NCI-H187 treated with DMSO at 0.1 percent for 48 hours (cell line): ENCODE results near the gene ELFN2.
A peak's percentile ranks its signal among the peaks of the same experiment; 100 is the strongest.

Experiments used
- DNase-seq: peaks from one replicate; lab custom pipeline; 2025; lab: John Stamatoyannopoulos, UW

ELFN2 gene

GRCh38 chr22:37355174-37355573 is 72.1 kb downstream of the ELFN2 start:
- no peak for DNase-seq

DNA sequence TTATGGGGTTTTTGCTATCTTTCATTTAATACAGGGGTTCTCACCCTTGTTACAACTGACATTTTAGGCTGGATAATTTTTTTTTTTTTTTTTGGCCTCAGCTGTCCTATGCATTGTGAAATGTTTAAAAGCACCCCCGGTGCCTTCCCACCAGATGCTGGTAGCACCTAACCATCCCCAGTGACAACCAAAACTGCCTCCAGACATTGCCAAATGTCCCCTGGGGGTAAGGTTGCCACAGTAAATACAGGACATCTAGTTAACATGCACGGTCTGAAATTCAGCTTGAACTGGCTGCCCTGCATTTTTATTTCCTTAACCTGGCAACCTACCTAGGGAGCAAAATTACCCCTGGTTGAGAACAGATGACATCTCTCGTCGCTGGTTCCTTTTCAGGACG is 72.6 kb downstream of the ELFN2 start:
- DNase-seq, result no peak

GRCh38 chr22:37354261-37354660 is 73.0 kb downstream of the ELFN2 start:
- DNase-seq, result no peak

GRCh38 chr22:37353839-37354238 is 73.4 kb downstream of the ELFN2 start:
- DNase-seq, result no peak

- no peak for DNase-seq
These were observed 74.8 kb downstream of the ELFN2 start for GRCh38 chr22:37352481-37352880.

GRCh38 chr22:37351232-37351631 is 76.0 kb downstream of the ELFN2 start:
- DNase-seq, result no peak

DNA sequence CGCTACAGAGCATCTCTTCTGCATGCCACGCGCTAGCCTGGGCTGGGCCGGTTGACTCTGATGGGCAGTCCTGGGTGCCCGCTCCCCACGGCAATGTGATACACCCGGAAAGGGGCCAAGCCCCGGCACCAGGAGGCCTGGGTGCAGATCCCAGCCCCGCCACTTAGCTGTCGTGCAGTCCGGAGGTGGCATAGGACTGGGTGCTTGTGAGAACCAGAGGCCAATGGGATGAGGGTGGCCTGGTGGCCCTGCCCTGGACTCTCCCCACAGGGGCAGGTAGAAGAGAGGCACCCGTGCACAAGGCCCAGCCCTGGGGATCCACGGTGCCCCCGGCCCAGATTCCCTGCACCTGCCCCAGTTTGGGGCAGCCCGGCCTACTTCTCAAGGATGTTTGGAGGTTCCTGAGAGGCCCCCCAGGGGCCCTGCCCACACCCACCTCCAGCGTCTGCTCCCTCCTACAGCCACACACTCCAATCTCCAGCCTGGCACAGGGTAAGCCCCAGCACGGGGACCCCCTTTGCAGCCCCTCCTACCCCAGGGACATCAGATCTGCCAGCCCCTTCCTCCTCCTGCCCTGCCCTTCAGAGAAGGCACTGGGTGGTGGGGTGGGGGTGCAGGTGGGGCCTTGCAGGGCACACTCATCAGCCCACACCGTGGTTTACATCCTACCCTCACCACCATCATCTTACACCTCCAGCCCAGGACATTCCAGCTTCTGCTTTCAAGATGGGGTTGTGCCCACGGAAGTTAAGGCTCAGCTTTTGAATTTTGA is 78.0 kb downstream of the ELFN2 start:
- no peak for DNase-seq

GRCh38 chr22:37346505-37346895 is 80.8 kb downstream of the ELFN2 start:
- DNase-seq, result no peak

DNA sequence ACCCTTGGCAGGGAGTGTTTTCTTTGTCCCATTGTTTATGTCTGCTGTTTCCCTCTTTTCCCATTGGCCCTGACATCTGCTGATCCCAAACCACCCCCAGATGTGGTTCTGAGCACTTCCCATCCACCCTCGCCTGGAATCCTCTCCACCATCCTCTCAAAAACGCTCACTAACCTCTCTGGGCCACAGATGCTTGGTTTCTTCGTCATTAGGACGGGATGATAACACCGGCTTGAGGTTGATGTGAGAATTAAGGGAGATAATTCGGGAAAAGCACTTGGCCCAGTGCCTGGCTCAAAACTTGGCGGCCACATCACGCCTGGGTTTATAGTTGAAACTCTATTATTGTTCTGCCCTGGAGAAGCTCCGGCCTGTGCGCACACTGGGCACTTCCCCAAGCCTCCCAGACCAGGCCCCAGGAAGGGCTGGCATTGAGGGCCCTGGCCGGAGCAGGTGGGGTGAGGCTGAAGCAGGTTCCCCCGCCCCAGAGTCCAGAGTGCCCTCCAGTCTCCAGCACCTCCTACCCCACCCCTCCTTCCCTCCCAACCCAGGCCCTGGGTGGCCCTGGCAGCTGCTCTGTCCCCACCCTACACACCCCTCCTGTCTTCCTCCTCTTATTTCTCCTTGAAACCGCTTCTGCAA is 81.3 kb downstream of the ELFN2 start:
- DNase-seq, result no peak

- no peak for DNase-seq
These were observed 82.4 kb downstream of the ELFN2 start for GRCh38 chr22:37344735-37345449.

DNA sequence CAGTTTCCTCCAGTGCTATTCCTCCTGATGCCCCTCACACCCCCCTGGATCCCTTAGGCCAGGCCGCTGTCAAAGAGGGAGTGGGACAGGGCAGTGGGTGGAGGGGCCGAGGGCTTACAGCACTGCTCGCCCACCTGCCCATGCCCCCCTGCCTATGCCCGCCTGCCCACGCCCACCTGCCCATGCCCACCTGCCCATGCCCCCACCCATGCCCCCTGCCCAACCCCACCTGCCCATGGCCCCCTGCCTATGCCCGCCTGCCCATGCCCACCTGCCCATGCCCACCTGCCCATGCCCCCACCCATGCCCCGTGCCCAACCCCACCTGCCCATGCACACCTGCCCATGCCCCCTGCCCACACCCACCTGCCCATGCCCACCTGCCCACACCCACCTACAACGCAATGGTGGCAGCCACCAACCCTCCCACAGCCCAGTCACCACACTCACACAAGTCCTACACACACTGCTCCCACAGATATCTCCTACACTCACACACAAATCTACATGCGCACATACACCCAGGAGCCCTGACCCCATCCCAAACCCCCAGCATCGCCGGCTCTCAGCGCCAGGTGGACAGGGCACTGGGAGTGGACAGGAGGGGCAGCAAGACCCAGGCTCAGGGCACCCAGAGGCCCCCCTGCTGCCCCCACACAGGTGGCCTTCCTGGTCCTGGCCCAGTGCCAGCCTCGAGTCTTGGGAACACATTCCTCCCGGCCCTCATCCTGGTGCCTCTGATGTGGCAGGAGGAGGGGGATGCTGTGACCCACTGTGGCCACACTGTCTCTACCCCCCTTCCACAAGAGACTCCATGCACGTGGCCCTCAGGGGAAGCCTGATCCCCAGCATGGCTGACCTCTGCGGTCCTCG is 83.2 kb downstream of the ELFN2 start:
- no peak for DNase-seq

GRCh38 chr22:37343348-37343747 is 83.9 kb downstream of the ELFN2 start:
- no peak for DNase-seq

DNA sequence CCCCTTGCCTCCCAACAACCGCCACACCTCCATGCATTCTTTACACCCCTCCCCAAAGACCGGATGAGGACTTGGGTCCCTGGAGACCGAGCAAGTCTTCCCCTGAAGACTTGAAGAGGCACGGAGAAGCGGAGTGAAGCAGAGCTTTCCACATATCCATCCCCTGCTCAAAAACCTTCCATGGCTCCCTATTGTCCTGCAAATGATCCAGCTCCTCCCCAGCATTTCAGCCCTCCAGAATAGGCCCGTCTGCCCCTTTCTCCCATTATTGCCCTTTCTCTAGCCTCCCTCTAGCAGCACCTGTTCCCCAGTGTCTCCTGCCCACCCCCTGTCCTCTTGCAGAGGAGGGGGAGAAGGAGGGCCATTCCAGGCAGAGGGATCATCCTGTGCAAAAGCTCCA is 85.2 kb downstream of the ELFN2 start:
- DNase-seq, result no peak

GRCh38 chr22:37340331-37341262 is 86.7 kb downstream of the ELFN2 start:
- peak; percentile 66 for DNase-seq

DNA sequence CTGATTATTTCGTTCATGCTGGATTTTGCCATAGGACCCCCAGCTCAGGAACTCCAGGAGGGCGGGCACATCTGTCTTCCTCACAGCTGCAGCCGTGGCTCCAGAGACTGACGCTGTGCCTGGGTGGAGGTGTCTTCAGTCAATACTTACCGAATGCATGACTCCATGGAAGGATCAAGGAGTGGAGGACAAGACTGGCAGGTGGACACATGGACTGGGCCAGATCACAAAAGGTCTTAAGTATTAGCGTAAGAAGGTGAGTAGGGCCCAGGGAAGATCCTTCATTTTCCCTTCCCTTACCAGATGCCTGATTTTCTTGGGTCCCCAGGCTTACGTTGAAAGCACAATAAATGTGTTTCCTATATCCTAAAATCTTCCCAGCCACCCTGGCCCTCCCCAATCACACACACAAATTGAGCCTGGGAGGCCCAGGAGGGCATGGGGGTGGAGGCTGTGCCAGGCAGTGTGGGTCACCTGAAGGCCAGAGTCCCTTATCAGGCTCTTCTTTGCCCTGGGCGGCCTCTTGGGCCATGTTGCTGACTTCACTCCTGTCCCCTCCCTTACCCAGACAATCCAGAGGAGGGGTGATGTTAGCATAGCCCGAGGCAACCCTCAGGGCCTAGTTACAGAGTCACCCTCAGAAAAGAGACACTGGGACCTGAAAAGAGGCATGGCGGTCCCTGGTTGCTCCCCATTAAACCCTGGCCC is 88.6 kb downstream of the ELFN2 start:
- no peak for DNase-seq

- no peak for DNase-seq
These were observed 89.9 kb downstream of the ELFN2 start for GRCh38 chr22:37337204-37337943.

DNA sequence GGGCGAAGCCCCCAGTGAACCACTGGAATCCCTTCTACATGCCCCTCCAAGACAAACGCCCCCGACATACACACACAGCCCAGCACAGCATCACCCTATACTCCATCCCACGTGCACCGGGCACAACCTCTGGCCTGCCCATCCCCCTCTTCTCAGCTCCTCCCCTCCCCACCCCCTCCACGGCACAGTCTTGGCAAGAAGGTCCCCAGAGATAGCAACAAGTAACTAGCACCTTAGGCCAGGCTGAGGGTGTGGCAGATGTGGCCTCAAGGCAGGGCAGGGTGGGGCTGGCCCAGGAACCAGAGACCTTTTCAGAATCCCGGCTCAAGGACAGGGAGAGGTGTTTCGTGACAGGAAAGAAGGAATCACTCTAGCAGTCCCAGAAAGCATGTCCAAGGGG is 90.7 kb downstream of the ELFN2 start:
- DNase-seq, result no peak

DNA sequence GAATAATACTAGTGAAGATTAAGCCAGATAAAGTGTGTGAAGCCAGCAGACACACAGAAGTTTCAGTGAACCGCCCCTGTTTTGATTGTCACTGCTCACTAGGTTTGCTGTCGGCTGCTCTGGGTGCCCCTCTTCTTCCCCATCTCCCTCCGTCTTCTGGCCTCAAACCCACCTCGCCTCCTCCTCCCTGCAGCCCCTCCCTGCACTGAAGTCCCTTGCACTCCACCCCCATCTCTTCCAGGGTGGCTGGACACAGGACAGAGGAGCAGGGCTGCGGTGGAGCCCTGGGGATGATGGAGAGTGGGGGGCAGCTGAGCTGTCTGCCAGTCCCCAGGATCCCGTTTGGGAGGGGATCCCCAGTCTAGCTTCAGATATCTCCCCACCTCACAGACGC is 91.5 kb downstream of the ELFN2 start:
- DNase-seq, result no peak
